HCT116 (cell line): Measurements from ENCODE around the gene IL19.

ENCODE experiments used
- CEBPB ChIP-seq: IDR thresholded peaks from 2 replicates; pipeline ENCODE4 v1.6.1; 2012; ENCODE audit warnings: low read depth
- POLR2A ChIP-seq: IDR thresholded peaks from 2 replicates; pipeline ENCODE4 v1.7.0; 2011; ENCODE audit warnings: borderline replicate concordance; ENCODE audit not compliant: insufficient read depth, insufficient read length; ENCODE audit errors: extremely low read depth
- POLR2AphosphoS5 ChIP-seq: IDR thresholded peaks from 2 replicates; pipeline ENCODE4 v1.6.1; 2011; ENCODE audit warnings: mild to moderate bottlenecking, low read depth, low read length, moderate library complexity
- TCF7L2 ChIP-seq: IDR thresholded peaks from 2 replicates; pipeline ENCODE4 v1.7.0; 2011; ENCODE audit warnings: borderline replicate concordance, inconsistent platforms; ENCODE audit not compliant: insufficient read depth, insufficient read length; ENCODE audit errors: extremely low read depth
- ZNF274 ChIP-seq: fragments of 200-500 bp; sonication (Bioruptor generic); IDR thresholded peaks from 2 replicates; pipeline ENCODE4 v1.6.1; 2014; ENCODE audit warnings: mild to moderate bottlenecking, low read depth, low read length, inconsistent platforms
- TF ChIP-seq, protein P1 (sequence below), 3 experiments: fragments of 200-600 bp in 1 of 3; sonication (generic) in 1 of 3; IDR thresholded peaks in 2 of 3; conservative IDR thresholded peaks in 1 of 3; 2 replicates each; pipeline ENCODE4 v1.5.1; 2012 to 2017; ENCODE audit warnings: low read depth in 2 of 3, low read length in 2 of 3, antibody characterized with exemption in 1 of 3, borderline replicate concordance in 1 of 3, control low read depth in 1 of 3, mild to moderate bottlenecking in 1 of 3, mixed read lengths in 1 of 3, mixed run types in 1 of 3, moderate library complexity in 1 of 3; ENCODE audit not compliant: insufficient read depth in 1 of 3
- TF ChIP-seq, protein P2 (sequence below): IDR thresholded peaks from 2 replicates; pipeline ENCODE4 v1.6.1; 2012; ENCODE audit warnings: low read depth

DNA sequence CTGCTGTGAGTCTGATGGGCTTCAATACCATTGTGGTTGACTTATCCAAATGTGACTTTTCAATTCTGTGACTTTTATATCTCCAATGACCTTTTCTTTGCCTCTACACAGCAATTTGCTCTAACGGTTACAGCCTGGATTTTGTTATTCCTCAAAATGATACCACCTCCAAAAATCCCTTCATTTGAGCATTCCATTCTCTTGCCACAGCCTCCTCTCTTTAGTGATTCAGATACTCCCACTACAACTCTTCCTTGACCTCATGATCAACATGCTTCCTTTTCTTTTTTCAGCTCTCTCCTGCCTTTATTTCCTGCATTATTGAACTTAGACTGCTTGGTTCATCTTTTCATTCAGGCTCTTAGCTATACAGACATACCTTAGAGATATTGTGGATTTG, 16.6 kb upstream of the IL19 start:
- TF ChIP-seq POLR2A (no peak), POLR2AphosphoS5 (no peak), TCF7L2 (no peak), CEBPB (no peak), ZNF274 (no peak)
- TF ChIP-seq, protein P1, sequence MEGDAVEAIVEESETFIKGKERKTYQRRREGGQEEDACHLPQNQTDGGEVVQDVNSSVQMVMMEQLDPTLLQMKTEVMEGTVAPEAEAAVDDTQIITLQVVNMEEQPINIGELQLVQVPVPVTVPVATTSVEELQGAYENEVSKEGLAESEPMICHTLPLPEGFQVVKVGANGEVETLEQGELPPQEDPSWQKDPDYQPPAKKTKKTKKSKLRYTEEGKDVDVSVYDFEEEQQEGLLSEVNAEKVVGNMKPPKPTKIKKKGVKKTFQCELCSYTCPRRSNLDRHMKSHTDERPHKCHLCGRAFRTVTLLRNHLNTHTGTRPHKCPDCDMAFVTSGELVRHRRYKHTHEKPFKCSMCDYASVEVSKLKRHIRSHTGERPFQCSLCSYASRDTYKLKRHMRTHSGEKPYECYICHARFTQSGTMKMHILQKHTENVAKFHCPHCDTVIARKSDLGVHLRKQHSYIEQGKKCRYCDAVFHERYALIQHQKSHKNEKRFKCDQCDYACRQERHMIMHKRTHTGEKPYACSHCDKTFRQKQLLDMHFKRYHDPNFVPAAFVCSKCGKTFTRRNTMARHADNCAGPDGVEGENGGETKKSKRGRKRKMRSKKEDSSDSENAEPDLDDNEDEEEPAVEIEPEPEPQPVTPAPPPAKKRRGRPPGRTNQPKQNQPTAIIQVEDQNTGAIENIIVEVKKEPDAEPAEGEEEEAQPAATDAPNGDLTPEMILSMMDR (IDR thresholded peaks at IDR 0.05 in 2 of 3, conservative IDR thresholded peaks at IDR 0.05 in 1 of 3; ENCODE audit: borderline replicate concordance in 1 of 3, insufficient read depth in 1 of 3, low read depth in 2 of 3, low read length in 2 of 3), result no peak
- TF ChIP-seq, protein P2, sequence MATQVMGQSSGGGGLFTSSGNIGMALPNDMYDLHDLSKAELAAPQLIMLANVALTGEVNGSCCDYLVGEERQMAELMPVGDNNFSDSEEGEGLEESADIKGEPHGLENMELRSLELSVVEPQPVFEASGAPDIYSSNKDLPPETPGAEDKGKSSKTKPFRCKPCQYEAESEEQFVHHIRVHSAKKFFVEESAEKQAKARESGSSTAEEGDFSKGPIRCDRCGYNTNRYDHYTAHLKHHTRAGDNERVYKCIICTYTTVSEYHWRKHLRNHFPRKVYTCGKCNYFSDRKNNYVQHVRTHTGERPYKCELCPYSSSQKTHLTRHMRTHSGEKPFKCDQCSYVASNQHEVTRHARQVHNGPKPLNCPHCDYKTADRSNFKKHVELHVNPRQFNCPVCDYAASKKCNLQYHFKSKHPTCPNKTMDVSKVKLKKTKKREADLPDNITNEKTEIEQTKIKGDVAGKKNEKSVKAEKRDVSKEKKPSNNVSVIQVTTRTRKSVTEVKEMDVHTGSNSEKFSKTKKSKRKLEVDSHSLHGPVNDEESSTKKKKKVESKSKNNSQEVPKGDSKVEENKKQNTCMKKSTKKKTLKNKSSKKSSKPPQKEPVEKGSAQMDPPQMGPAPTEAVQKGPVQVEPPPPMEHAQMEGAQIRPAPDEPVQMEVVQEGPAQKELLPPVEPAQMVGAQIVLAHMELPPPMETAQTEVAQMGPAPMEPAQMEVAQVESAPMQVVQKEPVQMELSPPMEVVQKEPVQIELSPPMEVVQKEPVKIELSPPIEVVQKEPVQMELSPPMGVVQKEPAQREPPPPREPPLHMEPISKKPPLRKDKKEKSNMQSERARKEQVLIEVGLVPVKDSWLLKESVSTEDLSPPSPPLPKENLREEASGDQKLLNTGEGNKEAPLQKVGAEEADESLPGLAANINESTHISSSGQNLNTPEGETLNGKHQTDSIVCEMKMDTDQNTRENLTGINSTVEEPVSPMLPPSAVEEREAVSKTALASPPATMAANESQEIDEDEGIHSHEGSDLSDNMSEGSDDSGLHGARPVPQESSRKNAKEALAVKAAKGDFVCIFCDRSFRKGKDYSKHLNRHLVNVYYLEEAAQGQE, result no peak
